GM12878 (cell line): ENCODE measurements around the gene TBC1D5. TPM values are rescaled to one million over a fixed set of nuclear protein-coding genes. Genes with fewer than 3 reads are reported as not detected.

Source experiments
- ATAC-seq: fragments of 200-7000 bp; cut with Tn5 transposase; 3 replicates; pipeline ENCODE4 v1.9.1; 2020; ENCODE audit warnings: mild to moderate bottlenecking, moderate library complexity
- BruUV-seq: library from RNA; stranded (reverse); fragments of 400-500 nt; replicated peaks from 2 replicates; lab custom pipeline; 2021; lab: Mats Ljungman, UMichigan
- CTCF ChIA-PET: fragments of 300-600 bp; sonication (Branson Sonifier 250); formaldehyde crosslinking; extraction: SDS; loops from one replicate; lab custom pipeline; 2021; ENCODE audit warnings: inconsistent platforms; lab: Yijun Ruan, JAX
- POLR2A ChIA-PET: fragments of 350-600 bp; formaldehyde crosslinking; extraction: SDS; loops from one replicate; lab custom pipeline; 2021; ENCODE audit warnings: inconsistent platforms; lab: Charles Lee
- RAD21 ChIA-PET: fragments of 300-600 bp; sonication (Branson Sonifier 250); formaldehyde crosslinking; loops from one replicate; lab custom pipeline; 2023; ENCODE audit warnings: antibody characterized with exemption; ENCODE audit not compliant: unreplicated experiment; lab: Charles Lee
- SMC1A ChIA-PET: fragments of 300-600 bp; sonication (Branson Sonifier 250); formaldehyde crosslinking; loops from one replicate; lab custom pipeline; 2023; ENCODE audit not compliant: unreplicated experiment, uncharacterized antibody; lab: Charles Lee
- DNase-seq: peaks from one replicate; pipeline ENCODE4 v3.0.0-alpha.2; 2011; ENCODE audit warnings: low read depth, low spot score
- FAIRE-seq: peaks from 3 replicates; lab custom pipeline; 2011; peaks lifted over from hg19 to GRCh38; lab: Jason Lieb, UNC
- H2AFZ ChIP-seq: 2 replicates; pipeline ENCODE4 v1.6.0; 2011; ENCODE audit warnings: low read depth, low read length, control low read depth; ENCODE audit not compliant: control insufficient read depth
- H3K27ac ChIP-seq: 2 replicates; pipeline ENCODE4 v1.5.1; 2011; ENCODE audit warnings: control low read depth; ENCODE audit not compliant: control insufficient read depth, insufficient read depth
- H3K27me3 ChIP-seq, 2 experiments: replicated peaks in 1 of 2; 2 replicates each; pipeline versions ENCODE4 v1.6.0 to v1.6.1; 2011; ENCODE audit warnings: low read length in 1 of 2; ENCODE audit not compliant: control insufficient read depth in 2 of 2, insufficient read depth in 2 of 2
- H3K36me3 ChIP-seq, 2 experiments: 2 replicates each; pipeline ENCODE4 v1.5.1; 2011; ENCODE audit warnings: low read length in 1 of 2; ENCODE audit not compliant: control insufficient read depth in 2 of 2, insufficient read depth in 2 of 2
- H3K4me1 ChIP-seq: 2 replicates; pipeline ENCODE4 v1.6.1; 2011; ENCODE audit warnings: mild to moderate bottlenecking, low read length, moderate library complexity, mixed read lengths; ENCODE audit not compliant: control insufficient read depth, insufficient read depth
- H3K4me2 ChIP-seq: 2 replicates; pipeline ENCODE4 v1.6.0; 2011; ENCODE audit warnings: control low read depth; ENCODE audit not compliant: control insufficient read depth, insufficient read depth
- H3K4me3 ChIP-seq: fragments of 200-600 bp; sonication (generic); 2 replicates; pipeline ENCODE4 v1.5.1; 2016
- H3K79me2 ChIP-seq: 2 replicates; pipeline ENCODE4 v1.6.0; 2011; ENCODE audit warnings: low read length; ENCODE audit not compliant: control insufficient read depth, insufficient read depth
- H3K9ac ChIP-seq: 2 replicates; pipeline ENCODE4 v1.8.0; 2011; ENCODE audit warnings: low read length, control low read depth, mixed read lengths; ENCODE audit not compliant: control insufficient read depth, insufficient read depth
- H3K9me3 ChIP-seq: replicated peaks from 3 replicates; pipeline ENCODE4 v1.5.1; 2011; ENCODE audit warnings: mild to moderate bottlenecking, low read length; ENCODE audit not compliant: control insufficient read depth, insufficient read depth
- H4K20me1 ChIP-seq: 2 replicates; pipeline ENCODE4 v1.6.0; 2011; ENCODE audit not compliant: control insufficient read depth, insufficient read depth
- BACH1 ChIP-seq: fragments of 450-650 bp; IDR thresholded peaks from 2 replicates; pipeline ENCODE4 v1.6.1; 2017; ENCODE audit warnings: mild to moderate bottlenecking, borderline replicate concordance
- BMI1 ChIP-seq: fragments of 450-650 bp; IDR thresholded peaks from 2 replicates; pipeline ENCODE4 v1.6.1; 2016; ENCODE audit warnings: mild to moderate bottlenecking, moderate library complexity, borderline replicate concordance
- CEBPB ChIP-seq, 2 experiments: fragments of 150-350 bp in 1 of 2; IDR thresholded peaks; 2 replicates each; pipeline ENCODE4 v1.6.1; 2012 to 2014; ENCODE audit warnings: low read depth in 2 of 2, low read length in 2 of 2, borderline replicate concordance in 1 of 2, inconsistent platforms in 1 of 2
- FOS ChIP-seq: IDR thresholded peaks from 3 replicates; pipeline ENCODE4 v1.6.1; 2011; ENCODE audit warnings: borderline replicate concordance; ENCODE audit not compliant: insufficient read length; ENCODE audit errors: extremely low read depth
- FOXK2 ChIP-seq: fragments of 450-650 bp; IDR thresholded peaks from 2 replicates; pipeline ENCODE4 v1.6.1; 2017; ENCODE audit warnings: mild to moderate bottlenecking, moderate library complexity
- HDAC6 ChIP-seq: fragments of 200-600 bp; sonication (generic); IDR thresholded peaks from one replicate; pipeline ENCODE4 v1.8.0; 2017; ENCODE audit warnings: antibody characterized with exemption; ENCODE audit not compliant: unreplicated experiment
- IRF4 ChIP-seq: IDR thresholded peaks from 2 replicates; pipeline ENCODE4 v1.6.1; 2011; ENCODE audit warnings: low read depth, low read length
- MYB ChIP-seq: fragments of 150-350 bp; IDR thresholded peaks from 2 replicates; pipeline ENCODE4 v1.6.1; 2014; ENCODE audit warnings: mild to moderate bottlenecking, low read depth, low read length, borderline replicate concordance
- MYC ChIP-seq: IDR thresholded peaks from 2 replicates; pipeline ENCODE4 v1.6.1; 2011; ENCODE audit warnings: mild to moderate bottlenecking, low read length, moderate library complexity, inconsistent platforms; ENCODE audit not compliant: insufficient read depth, insufficient replicate concordance, insufficient read length, severe bottlenecking
- REST ChIP-seq: IDR thresholded peaks from 2 replicates; pipeline ENCODE4 v1.6.1; 2012; ENCODE audit warnings: mild to moderate bottlenecking, low read depth, low read length
- TCF7 ChIP-seq: IDR thresholded peaks from 2 replicates; pipeline ENCODE4 v1.6.1; 2014; ENCODE audit warnings: antibody characterized with exemption, borderline replicate concordance
- in situ Hi-C: fragments of 300-500 bp; cut with MboI; formaldehyde crosslinking; loops from 9 replicates; pipeline ENCODE4 v1.14.3; 2018; ENCODE audit warnings: mixed read lengths
- intact Hi-C: fragments of 100-400 bp; cut with micrococcal nuclease; formaldehyde crosslinking; loops from one replicate; pipeline ENCODE4 v1.14.2; 2022; ENCODE audit not compliant: unreplicated experiment
- polyA plus RNA-seq, 11 experiments: library from polyadenylated mRNA; depleted of rRNA in 4 of 11; unstranded in 6 of 11; stranded (reverse) in 5 of 11; fragments of >200 nt; fragmentation: Nextera tagmentation in 4 of 11; fragmentation: Illumina TruSeq in 1 of 11; extraction: Ambion mirVana in 4 of 11; extraction: Trizol in 1 of 11; gene quantifications; 1 replicate in 1 of 11; 2 replicates in 10 of 11; pipeline versions ENCODE4 v1.2.1 to v1.2.3, GENCODE V29; 2011 to 2016; ENCODE audit warnings: inconsistent platforms in 2 of 11, missing spikeins in 2 of 11, low read depth in 1 of 11
- total RNA-seq, 4 experiments: library from RNA; depleted of rRNA in 3 of 4; stranded (reverse); fragments of >200 nt in 3 of 4; fragmentation: Illumina TruSeq in 1 of 4; extraction: Trizol in 1 of 4; gene quantifications; 2 replicates each; pipeline versions ENCODE4 v1.2.1 to v1.2.3, GENCODE V29; 2013 to 2021

The TBC1D5 gene
- total and polyA plus RNA-seq, 10 of the 15 experiments (the other 5 are each of a cell fraction or from before 2014, with no cell fraction given) = 5.5 to 61.0 (median 43.8) TPM

- ChIA-PET POLR2A (no interaction called here), CTCF (no interaction called here), RAD21 (no interaction called here), SMC1A (no interaction called here)
- no peaks in the 10 kb centered on the region for H3K4me1 ChIP-seq
- TF ChIP-seq MYC = no peak
- no peak for TF ChIP-seq BACH1
- TF ChIP-seq IRF4 = no peak
- no peak for TF ChIP-seq FOXK2
- TF ChIP-seq TCF7 = no peak
- TF ChIP-seq MYB = no peak
- no peak for TF ChIP-seq CEBPB (IDR thresholded peaks at IDR 0.05; ENCODE audit: borderline replicate concordance in 1 of 2, low read depth in 2 of 2, low read length in 2 of 2)
- no peak for TF ChIP-seq HDAC6
- H3K27me3 ChIP-seq = no peaks in the 10 kb centered on the region
- no peak overlapping the region for H3K9ac ChIP-seq
- H3K79me2 ChIP-seq = no peaks in the 10 kb centered on the region
- in situ Hi-C loops (no loop called here), intact Hi-C loops (no loop called here)
- no peak overlapping the region for H3K4me3 ChIP-seq
- DNase-seq = no peak
- H4K20me1 ChIP-seq = no peaks in the 10 kb centered on the region
- H3K27ac ChIP-seq = no peak overlapping the region
- H3K36me3 ChIP-seq = no peaks in the 10 kb centered on the region; a peak in 1 of 4 replicates
- H3K4me2 ChIP-seq = no peak overlapping the region
- BruUV-seq = no TSS peak
- FAIRE-seq = no peak
- no peak overlapping the region for H2AFZ ChIP-seq
- no peaks in the 10 kb centered on the region for H3K9me3 ChIP-seq
- ATAC-seq = no peak
Measured at GRCh38 chr3:17298038-17298437, 444.4 kb downstream of the TBC1D5 start.

GRCh38 chr3:17292556-17292955, 449.9 kb downstream of the TBC1D5 start:
- no peak for FAIRE-seq
- no peak for DNase-seq
- no peak overlapping the region for H3K27ac ChIP-seq
- POLR2A ChIA-PET = no interaction called here
- SMC1A ChIA-PET = interaction anchor here (1.3 kb wide), 1 partner anchor 9 kb away, joined by 3 read pairs; no protein-coding TSS in a partner anchor
- H3K4me3 ChIP-seq = no peak overlapping the region
- CTCF ChIA-PET = interaction anchor here (1.0 kb wide), 1 partner anchor 131 kb away, joined by 3 read pairs; no protein-coding TSS in a partner anchor
- in situ Hi-C loops (no loop called here), intact Hi-C loops (no loop called here)
- H3K4me1 ChIP-seq = no peaks in the 10 kb centered on the region
- no TSS peak for BruUV-seq
- RAD21 ChIA-PET = no interaction called here
- H3K79me2 ChIP-seq = no peaks in the 10 kb centered on the region
- no peak overlapping the region for H3K9ac ChIP-seq
- no peaks in the 10 kb centered on the region for H4K20me1 ChIP-seq
- ATAC-seq = no peak
- peaks cover 4% of the 10 kb centered on the region in 2 experiments; a peak in 3 of 4 replicates for H3K36me3 ChIP-seq
- TF ChIP-seq BMI1 (no peak), FOS (no peak), REST (no peak)
- TF ChIP-seq, all 136 proteins: peak for 0
- H3K27me3 ChIP-seq = no peaks in the 10 kb centered on the region
- H3K9me3 ChIP-seq = no peaks in the 10 kb centered on the region
- no peak overlapping the region for H3K4me2 ChIP-seq
- no peak overlapping the region for H2AFZ ChIP-seq
